Measurements from ENCODE around the gene GNGT1.

GNGT1 gene

GRCh38 chr7:93941945-93942344 lies 35.6 kb downstream of the GNGT1 start:
- no peak for DNase-seq (ENCODE audit: low read depth in 2 of 2)

GRCh38 chr7:93943816-93944540 lies 37.6 kb downstream of the GNGT1 start:
- no peak for DNase-seq (ENCODE audit: low read depth in 2 of 2)

- DNase-seq (ENCODE audit: low read depth in 2 of 2), result no peak
These were observed 38.3 kb downstream of the GNGT1 start for GRCh38 chr7:93944673-93945072.

- no peak for DNase-seq (ENCODE audit: low read depth in 2 of 2)
These were observed 38.7 kb downstream of the GNGT1 start for GRCh38 chr7:93945083-93945482.

GRCh38 chr7:93945756-93946535 lies 39.6 kb downstream of the GNGT1 start:
- no peak for DNase-seq (ENCODE audit: low read depth in 2 of 2)

GRCh38 chr7:93948106-93948505 lies 41.7 kb downstream of the GNGT1 start:
- DNase-seq (ENCODE audit: low read depth in 2 of 2), result no peak

GRCh38 chr7:93948873-93949272 lies 42.5 kb downstream of the GNGT1 start:
- no peak for DNase-seq (ENCODE audit: low read depth in 2 of 2)

GRCh38 chr7:93949423-93949822 lies 43.1 kb downstream of the GNGT1 start:
- no peak for DNase-seq (ENCODE audit: low read depth in 2 of 2)

- DNase-seq (ENCODE audit: low read depth in 2 of 2), result no peak
These were observed 48.9 kb downstream of the GNGT1 start for GRCh38 chr7:93955304-93955703.

GRCh38 chr7:93957767-93958166 lies 51.4 kb downstream of the GNGT1 start:
- DNase-seq (ENCODE audit: low read depth in 2 of 2), result no peak

GRCh38 chr7:93958216-93958615 lies 51.8 kb downstream of the GNGT1 start:
- no peak for DNase-seq (ENCODE audit: low read depth in 2 of 2)

- DNase-seq (ENCODE audit: low read depth in 2 of 2), result no peak
These were observed 52.3 kb downstream of the GNGT1 start for GRCh38 chr7:93958651-93959050.
